Psoas muscle (tissue), 8 donors: ENCODE data around the gene CADM1. TPM values are rescaled to one million over a fixed set of nuclear protein-coding genes. Genes with fewer than 3 reads are reported as not detected.

Source experiments
- ATAC-seq, 4 donors: fragments of 200-7000 bp; cut with Tn5 transposase; one replicate each; pipeline ENCODE4 v1.9.1; 2020; ENCODE audit warnings: moderate library complexity in 3 of 4, mild to moderate bottlenecking in 2 of 4
- DNase-seq, 2 donors: peaks; one replicate each; pipeline ENCODE4 v3.0.0-alpha.2; 2020
- H3K27ac ChIP-seq: fragments of 200-600 bp; one replicate; pipeline ENCODE4 v1.8.0; 2022
- H3K27me3 ChIP-seq, 3 donors: fragments of 200-600 bp in 1 of 3; one replicate each; pipeline versions ENCODE4 v1.6.1 to v1.8.0; 2013 to 2022; ENCODE audit warnings: low read length in 2 of 3, mild to moderate bottlenecking in 2 of 3, moderate library complexity in 1 of 3; ENCODE audit not compliant: insufficient read depth in 3 of 3
- H3K36me3 ChIP-seq, 2 donors: fragments of 200-600 bp in 1 of 2; one replicate each; pipeline versions ENCODE4 v1.6.1 to v1.8.0; 2013 to 2022; ENCODE audit warnings: low read depth in 1 of 2, mild to moderate bottlenecking in 1 of 2, moderate library complexity in 1 of 2; ENCODE audit not compliant: insufficient read depth in 1 of 2
- H3K4me1 ChIP-seq: fragments of 200-600 bp; one replicate; pipeline ENCODE4 v1.8.0; 2022
- H3K4me3 ChIP-seq: fragments of 200-600 bp; one replicate; pipeline ENCODE4 v1.8.0; 2022; ENCODE audit warnings: mild to moderate bottlenecking
- H3K9me3 ChIP-seq: fragments of 200-600 bp; one replicate; pipeline ENCODE4 v1.8.0; 2022
- WGBS, 3 donors: extraction: QIAGEN DNeasy Blood & Tissue Kit; methylation state at CpG; one replicate each; pipeline versions ENCODE4 v1.1.6 to v1.1.7; 2013; 5-methylcytosine and 5-hydroxymethylcytosine counted together
- intact Hi-C, 2 donors: fragments of 100-400 bp; cut with DNase I; formaldehyde crosslinking; loops; one replicate each; pipeline versions ENCODE4 v1.11.0 to v1.14.2; 2022
- polyA plus RNA-seq, 3 donors: library from polyadenylated mRNA; stranded (reverse); fragments of 200-250 nt; gene quantifications; one replicate each; pipeline ENCODE4 v1.2.3, GENCODE V29; 2013
- total RNA-seq, 4 donors: library from RNA; stranded (reverse); fragmentation: NEBNext Ultra II Directional in 2 of 4; extraction: Animal tissue kit (Norgen Biotek cat#: 25700) in 2 of 4; gene quantifications; one replicate each; pipeline versions ENCODE4 v1.2.1 to v1.2.4, GENCODE V29; 2021 to 2023
- TF ChIP-seq, protein P1 (sequence below): fragments of 200-600 bp; IDR thresholded peaks from one replicate; pipeline ENCODE4 v1.8.0; 2022; ENCODE audit warnings: antibody characterized with exemption
- donor health status: healthy with polysubstance abuse.
- donor health status: DM: no; HTN: no; CAD: no; lungs with moderate emphysema.
- donor health status: Bipolar disorder and iron deficiency.
- donor health status: healthy.
- donor health status: DM: yes; HTN: yes; CAD: no.
- donor health status: DM: no; HTN: no; CAD: no.
- donor health status: DM: no; HTN: no; CAD: no.
- donor health status: DM: yes; HTN: yes; CAD: no.

CADM1 gene
- total and polyA plus RNA-seq, 7 donors, result 3.1 to 12.4 (median 9.5) TPM

DNA sequence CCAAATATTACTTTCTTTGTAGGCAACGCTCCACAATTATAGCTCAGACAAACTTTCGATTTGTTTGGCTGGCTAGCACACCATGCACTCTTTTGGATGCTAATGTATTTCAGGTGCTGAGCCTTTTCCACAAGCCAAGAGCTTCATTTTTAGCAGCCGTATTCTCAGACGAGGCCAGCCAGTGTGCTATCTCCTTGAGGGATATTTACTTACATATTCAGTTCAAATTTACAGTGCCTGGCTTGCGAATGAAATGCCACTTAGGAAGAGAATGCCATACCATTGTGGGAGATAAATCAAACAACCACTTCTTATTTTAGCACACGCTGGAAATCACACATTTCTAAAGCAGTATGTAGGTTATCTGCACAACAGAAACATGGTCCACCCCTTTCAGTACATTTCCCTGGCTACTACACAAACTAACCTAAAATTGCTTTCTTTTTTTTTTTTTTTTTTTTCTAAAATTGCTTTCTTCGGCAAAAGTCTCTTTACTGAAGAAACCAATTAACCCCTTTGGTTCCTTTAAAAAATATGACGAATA is 236.9 kb downstream of the CADM1 start:
- ATAC-seq (peak in 3 of 4 donors; percentile 22 to 42 (median 23)), DNase-seq (no peak)
- Histone ChIP-seq H3K27ac (peak overlapping the region; percentile 38), H3K9me3 (no peaks in the 10 kb centered on the region), H3K27me3 (no peaks in the 10 kb centered on the region), H3K4me3 (peak overlapping the region; percentile 44), H3K36me3 (no peaks in the 10 kb centered on the region), H3K4me1 (peaks cover 19% of the 10 kb centered on the region)
- TF ChIP-seq, protein P1, sequence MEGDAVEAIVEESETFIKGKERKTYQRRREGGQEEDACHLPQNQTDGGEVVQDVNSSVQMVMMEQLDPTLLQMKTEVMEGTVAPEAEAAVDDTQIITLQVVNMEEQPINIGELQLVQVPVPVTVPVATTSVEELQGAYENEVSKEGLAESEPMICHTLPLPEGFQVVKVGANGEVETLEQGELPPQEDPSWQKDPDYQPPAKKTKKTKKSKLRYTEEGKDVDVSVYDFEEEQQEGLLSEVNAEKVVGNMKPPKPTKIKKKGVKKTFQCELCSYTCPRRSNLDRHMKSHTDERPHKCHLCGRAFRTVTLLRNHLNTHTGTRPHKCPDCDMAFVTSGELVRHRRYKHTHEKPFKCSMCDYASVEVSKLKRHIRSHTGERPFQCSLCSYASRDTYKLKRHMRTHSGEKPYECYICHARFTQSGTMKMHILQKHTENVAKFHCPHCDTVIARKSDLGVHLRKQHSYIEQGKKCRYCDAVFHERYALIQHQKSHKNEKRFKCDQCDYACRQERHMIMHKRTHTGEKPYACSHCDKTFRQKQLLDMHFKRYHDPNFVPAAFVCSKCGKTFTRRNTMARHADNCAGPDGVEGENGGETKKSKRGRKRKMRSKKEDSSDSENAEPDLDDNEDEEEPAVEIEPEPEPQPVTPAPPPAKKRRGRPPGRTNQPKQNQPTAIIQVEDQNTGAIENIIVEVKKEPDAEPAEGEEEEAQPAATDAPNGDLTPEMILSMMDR, result no peak
- intact Hi-C loops, result no loop called here
- WGBS, 3 donors, result 19 to 31% (median 23%) methylated on average over 8 of the region's 8 CpGs

DNA sequence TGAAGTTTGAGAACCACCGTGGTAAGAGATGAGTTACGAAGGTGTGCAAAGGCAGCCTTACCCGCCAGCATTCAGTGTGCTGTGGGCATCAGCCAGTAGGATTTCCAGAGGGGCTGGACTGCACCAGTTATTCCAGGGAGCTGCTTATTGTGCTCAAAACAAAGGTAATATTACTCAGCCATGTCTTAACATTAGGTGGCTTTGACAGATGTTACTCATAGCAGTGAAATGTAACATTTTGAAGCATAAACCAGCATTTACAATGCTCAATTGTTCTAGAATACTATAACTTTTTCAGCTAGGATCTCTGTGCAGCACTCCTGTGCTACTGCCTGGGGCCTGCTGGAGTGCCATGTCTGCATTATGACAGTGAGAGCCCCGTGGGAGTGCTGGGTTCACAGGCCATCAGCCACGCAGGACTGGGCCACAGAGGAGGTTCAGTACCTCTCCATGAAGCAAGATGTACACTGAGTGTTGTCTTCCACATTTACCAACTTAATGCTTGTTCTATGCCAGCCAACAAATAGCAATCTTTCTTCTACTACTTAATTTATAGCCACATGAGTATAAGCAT is 238.1 kb downstream of the CADM1 start:
- Histone ChIP-seq H3K27ac (no peak overlapping the region), H3K36me3 (no peaks in the 10 kb centered on the region), H3K4me1 (peaks cover 19% of the 10 kb centered on the region), H3K9me3 (no peaks in the 10 kb centered on the region), H3K27me3 (no peaks in the 10 kb centered on the region), H3K4me3 (no peak overlapping the region)
- intact Hi-C loops, result no loop called here
- DNase-seq (no peak), ATAC-seq (no peak)
- 72 to 94% (median 92%) methylated on average over 5 of the region's 5 CpGs for WGBS, 3 donors
- TF ChIP-seq, protein P1, result no peak

DNA sequence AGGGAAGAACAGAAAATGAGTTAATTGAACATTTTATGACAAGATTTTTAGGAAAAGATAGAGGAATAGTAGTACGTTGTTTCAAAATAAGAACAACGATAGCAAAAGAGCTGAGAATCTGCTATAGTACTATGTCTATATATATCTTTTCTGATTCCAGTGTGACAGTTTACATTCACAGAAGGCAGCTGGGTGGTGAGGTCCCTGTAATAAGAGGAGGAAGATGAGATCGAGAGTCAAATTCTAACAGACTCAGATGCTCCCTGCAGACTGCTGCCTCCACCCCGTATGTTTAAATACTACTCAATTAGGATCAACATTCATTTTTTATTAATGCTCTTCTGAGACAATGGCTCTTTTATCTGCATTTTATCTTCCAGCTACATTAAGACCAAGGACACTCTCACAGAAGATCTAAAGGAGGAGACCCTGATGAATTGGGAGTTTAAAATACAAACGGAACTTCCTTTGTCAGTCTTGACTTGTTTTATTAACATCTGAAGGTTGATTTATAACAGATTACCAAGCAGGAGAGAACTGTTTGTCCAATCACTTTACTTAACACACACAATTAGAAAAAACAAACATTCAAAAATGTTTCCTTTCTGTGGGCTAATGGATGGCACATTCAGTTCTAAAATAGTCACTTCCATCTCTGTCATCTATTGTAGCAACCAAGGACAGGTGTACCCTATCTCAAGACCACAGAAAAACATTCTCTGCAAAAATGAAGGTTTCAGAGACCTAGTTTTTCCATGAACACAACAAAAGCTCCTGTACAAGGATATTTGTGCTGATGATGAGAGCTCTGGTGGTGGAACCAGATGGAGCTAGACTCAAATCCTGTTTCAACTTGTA is 240.2 kb downstream of the CADM1 start:
- TF ChIP-seq, protein P1, result no peak
- H3K4me1 ChIP-seq, result peaks cover 19% of the 10 kb centered on the region
- no peaks in the 10 kb centered on the region for H3K36me3 ChIP-seq
- intact Hi-C loops, result no loop called here
- H3K9me3 ChIP-seq, result no peaks in the 10 kb centered on the region
- no peak overlapping the region for H3K27ac ChIP-seq
- H3K27me3 ChIP-seq, result no peaks in the 10 kb centered on the region
- DNase-seq, result no peak
- ATAC-seq, result peak in 1 of 4 donors; percentile 64
- H3K4me3 ChIP-seq, result no peak overlapping the region
- WGBS, 3 donors, result 30 to 50% (median 36%) methylated on average over 5 of the region's 5 CpGs

DNA sequence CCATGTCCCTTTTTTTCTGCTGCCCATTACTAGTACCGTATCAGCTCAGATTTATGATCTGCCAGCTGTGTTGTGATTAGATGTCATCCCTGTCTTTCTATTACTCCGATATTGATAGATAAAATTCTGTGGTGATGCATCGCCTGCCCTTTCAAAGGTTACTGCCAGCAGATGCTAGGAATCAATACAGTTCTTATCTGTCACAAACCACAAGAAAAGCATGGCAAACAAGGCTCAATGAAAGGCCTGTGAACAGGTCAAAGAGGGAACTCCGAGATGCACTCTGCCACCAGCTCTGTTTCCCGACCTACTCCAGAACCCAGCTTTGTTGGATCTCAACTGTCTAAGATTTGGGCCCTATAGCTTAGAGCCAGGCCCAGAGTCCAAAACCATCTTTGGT is 246.0 kb downstream of the CADM1 start:
- TF ChIP-seq, protein P1, result no peak
- 87 to 91% (median 90%) methylated on average over 5 of the region's 5 CpGs for WGBS, 3 donors
- no peak overlapping the region for H3K27ac ChIP-seq
- intact Hi-C loops, result no loop called here
- ATAC-seq, result no peak
- no peak overlapping the region for H3K4me3 ChIP-seq
- no peaks in the 10 kb centered on the region for H3K9me3 ChIP-seq
- no peaks in the 10 kb centered on the region for H3K36me3 ChIP-seq
- no peak for DNase-seq
- H3K27me3 ChIP-seq, result no peaks in the 10 kb centered on the region
- H3K4me1 ChIP-seq, result no peaks in the 10 kb centered on the region
